NCI-H82 treated with DMSO at 0.1 percent for 48 hours (cell line): ENCODE data around the gene ICOSLG.
"Not testable (repeated sequence)": the region's sequence is repeated elsewhere in the genome, so short reads cannot be mapped to it uniquely, and the experiment has no call there.

Source experiments
- DNase-seq: peaks from one replicate; lab custom pipeline; 2025; ENCODE audit not compliant: unreplicated experiment; lab: John Stamatoyannopoulos, UW

Gene ICOSLG, protein sequence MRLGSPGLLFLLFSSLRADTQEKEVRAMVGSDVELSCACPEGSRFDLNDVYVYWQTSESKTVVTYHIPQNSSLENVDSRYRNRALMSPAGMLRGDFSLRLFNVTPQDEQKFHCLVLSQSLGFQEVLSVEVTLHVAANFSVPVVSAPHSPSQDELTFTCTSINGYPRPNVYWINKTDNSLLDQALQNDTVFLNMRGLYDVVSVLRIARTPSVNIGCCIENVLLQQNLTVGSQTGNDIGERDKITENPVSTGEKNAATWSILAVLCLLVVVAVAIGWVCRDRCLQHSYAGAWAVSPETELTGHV

DNA sequence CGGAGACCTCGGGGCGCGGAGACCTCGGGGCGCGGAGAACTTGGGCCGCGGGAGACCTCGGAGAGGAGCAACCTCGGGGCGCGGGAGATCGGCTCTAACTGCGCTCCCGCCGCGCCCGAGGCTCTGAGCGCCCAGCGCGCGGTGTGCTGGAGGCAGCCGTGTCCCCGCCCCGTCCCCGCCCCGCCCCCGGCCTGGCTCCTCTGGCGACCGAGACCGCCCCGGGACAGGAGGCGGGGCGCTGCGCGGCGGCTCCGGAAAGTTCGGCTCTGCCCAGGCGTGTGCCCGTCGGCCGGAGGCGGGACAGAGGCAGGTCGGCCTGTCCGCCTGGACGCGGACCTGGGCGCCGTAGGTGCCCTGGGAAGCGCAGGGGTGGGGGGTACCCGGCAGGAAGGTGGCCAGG is at the start of gene ICOSLG:
Gene ICOSLG (minus strand): TSS at position 102 of the 400 bp plus-strand sequence. CDS start 126 bp downstream, outside the sequence.
- not testable (repeated sequence) for DNase-seq

DNA sequence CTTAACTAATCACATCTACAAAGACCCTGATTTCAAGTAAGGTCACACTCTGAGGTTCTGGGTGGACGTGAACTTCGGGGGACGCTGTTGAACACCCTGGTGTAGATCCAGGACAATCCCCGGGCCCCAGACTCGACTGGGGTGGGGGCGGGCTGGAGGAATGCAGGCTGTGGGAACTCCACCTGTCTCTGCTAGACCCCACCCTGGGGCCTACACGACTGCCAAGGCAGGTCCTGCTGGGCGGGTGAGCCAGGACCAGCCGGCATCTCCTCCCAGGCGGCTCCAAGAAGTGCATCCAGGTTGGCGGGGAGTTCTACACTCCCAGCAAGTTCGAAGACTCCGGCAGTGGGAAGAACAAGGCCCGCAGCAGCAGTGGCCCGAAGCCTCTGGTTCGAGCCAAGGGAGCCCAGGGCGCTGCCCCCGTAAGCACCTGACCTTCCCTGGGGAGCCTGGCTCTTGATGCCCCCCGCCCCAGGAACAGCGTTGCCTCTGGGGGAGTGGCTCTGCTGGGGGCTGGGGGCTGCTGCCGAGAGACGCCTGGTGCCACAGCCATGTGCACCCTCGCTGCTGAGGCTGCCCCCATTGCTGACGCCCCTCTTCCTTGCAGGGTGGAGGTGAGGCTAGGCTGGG is 48.8 kb upstream of the ICOSLG start:
- no peak for DNase-seq

DNA sequence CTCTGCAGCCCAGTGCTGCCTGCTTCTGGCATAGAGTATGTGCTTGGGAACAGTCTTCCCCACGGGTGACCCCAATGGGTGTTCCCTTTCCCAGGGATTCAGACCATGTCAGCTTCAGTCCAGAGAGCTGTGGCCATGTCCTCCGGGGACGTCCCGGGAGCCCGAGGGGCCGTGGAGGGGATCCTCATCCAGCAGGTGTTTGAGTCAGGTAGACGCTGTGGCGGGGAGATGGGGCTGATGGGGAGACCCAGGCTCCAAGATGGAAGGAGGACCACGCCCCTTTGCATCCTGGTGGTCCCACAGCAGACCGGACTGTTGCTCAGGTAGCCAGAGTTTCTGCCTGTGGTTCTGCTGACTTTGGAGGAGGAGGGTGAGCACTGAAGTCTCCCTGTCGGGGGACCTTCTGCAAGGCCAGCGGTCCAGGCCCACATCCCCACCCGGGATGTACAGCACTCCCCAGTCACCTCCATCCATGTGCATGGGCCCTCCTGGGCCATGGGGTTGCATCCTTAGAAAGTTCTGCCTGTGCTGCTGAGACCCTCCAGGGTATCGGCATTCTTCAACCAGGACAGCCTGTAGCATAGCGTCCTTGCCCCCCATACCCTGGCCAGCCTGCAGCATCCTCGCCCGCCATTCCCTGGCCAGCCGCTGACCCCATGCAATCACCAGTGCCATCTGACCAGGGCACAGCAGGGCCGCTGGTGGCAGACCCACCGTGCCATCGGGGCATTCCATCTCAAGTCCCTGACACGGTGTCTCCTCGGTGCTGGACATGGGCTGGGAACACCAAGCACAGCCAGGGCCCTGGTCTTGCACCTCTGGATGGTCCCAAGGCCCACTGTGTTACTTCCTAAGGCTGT is 47.7 kb upstream of the ICOSLG start:
- no peak for DNase-seq

DNA sequence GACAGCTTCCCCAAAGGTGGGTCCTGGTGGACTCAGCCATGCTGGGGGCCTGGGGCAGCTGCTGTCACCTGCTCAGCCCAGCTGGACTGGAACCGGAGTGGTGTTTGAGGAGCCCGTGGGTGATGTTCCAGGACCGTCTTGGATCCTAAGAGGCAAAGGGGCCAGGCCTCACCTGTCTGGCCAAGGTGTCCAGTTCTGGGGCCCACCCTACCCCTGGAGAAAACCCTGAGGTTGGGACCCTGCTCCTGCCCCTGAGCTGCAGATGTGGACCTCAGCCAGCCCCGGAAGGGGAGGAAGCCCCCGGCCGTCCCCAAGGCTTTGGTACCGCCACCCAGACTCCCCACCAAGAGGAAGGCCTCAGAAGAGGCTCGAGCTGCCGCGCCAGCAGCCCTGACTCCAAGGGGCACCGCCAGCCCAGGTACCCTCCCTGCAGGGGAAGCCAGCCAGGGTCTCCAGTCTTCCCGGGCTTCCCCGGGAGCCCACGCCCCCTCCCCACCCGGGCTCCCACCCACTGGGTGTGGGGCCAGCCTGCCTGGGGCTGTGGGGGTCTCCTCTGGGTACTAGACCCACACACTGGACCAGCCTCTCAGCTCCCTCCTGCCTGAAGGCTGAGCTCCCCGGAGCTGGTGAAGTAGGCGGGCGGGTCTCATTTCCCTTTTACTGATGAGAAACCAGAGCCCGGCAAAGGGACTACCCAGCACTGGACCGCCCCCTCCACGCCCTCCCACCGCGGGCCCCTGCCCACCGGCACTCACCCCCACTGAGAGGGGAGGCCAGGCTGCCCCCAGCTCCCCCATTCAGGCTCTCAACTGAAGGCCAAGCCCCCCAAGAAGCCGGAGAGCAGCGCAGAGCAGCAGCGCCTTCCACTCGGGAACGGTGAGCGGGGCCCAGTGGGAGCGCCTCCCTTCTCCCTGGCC is 46.2 kb upstream of the ICOSLG start:
- DNase-seq: no peak

DNA sequence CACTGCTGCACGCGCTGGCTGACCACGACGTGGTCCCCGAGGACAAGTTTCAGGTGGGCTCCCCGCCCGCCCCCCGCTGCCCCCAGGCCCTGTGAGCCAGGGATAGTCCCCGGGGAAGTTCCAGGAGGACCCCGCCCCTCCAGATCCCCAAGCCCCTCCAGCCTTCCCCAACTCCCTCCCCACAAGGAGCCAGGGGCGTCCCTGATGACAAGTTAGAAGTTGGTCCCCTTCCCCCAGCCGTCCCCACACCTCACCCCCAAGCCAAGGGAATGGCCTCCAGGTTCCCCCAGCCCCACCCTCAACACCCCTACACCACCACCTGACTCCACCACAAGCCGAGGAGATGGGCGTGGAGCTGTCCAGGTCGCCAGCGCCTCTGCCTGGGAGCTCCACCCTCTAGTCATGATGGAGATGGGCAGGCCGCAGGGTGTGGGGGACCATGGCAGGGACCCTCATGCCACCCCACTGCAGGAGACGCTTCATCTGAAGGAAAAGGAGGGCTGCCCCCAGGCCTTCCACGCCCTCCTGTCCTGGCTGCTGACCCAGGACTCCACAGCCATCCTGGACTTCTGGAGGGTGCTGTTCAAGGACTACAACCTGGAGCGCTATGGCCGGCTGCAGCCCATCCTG is 45.5 kb upstream of the ICOSLG start:
- no peak for DNase-seq

DNA sequence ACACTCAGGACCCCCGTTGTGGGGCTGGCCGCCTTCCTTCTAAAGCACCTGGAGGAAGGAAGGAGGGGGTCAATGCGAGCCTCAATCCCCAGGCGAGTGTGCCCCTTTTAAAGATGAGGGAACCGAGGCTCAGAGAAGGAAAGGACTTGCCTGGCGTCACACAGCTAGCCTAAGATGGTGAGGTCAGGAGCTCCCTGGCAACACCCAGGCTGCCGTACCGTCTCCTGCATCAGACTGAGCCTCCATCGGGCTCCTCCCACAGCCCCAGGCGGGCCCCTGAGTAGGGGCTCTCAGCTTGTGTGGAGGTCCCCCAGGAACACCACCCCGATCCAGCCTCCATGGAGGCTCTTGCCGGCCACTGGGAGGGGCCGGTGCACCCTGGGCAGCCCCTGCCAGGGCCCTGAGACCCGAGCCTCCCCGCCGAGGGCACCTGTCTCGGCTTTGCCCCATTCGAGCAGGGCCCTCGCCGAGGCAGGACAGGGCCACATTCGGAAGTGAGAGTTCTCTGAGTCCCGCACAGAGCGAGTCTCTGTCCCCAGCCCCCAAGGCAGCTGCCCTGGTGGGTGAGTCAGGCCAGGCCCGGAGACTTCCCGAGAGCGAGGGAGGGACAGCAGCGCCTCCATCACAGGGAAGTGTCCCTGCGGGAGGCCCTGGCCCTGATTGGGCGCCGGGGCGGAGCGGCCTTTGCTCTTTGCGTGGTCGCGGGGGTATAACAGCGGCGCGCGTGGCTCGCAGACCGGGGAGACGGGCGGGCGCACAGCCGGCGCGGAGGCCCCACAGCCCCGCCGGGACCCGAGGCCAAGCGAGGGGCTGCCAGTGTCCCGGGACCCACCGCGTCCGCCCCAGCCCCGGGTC is 44.6 kb upstream of the ICOSLG start, which contains the start of gene AIRE:
Gene AIRE (plus strand): TSS at position 739 of the 855 bp plus-strand sequence. CDS start 131 bp downstream, outside the sequence.
- DNase-seq: no peak

DNA sequence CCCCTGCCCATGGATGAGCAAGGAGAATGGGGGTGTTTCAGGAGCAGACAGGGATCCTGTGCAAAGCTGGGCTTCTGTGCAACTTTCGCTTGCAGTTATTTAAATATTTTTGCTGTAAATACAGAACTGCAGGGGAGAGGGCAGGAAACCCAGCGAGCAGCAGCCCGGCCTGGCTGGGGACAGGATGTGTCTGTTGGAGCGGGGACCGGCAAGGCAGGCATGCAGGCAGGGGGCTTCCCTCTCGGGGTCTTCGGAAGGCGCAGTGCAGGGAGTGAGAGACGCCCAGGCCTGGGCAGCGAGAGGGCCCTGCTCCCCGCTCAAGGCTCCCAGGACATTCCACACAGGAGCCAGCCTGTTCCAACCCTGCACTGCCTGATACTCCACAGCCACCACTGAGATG is 43.2 kb upstream of the ICOSLG start:
- no peak for DNase-seq

DNA sequence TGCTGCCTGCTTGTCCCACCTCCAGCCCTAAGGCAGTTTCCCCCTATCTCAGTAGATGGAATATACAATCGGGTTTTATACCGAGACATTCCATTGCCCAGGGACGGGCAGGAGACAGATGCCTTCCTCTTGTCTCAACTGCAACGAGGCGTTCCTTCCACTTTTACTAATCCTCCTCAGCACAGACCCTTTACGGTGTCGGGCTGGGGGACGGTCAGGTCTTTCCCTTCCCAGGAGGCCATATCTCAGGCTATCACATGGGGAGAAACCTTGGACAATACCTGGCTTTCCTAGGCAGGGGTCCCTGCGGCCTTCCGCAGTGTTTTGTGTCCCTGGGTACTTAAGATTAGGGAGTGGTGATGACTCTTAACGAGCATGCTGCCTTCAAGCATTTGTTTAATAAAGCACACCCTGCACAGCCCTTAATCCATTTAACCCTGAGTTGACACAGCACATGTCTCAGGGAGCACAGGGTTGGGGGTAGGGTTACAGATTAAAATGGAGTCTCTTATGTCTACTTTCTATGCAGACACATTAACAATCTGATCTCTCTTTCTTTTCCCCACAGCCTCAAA is 42.6 kb upstream of the ICOSLG start:
- DNase-seq: peak; percentile 63

DNA sequence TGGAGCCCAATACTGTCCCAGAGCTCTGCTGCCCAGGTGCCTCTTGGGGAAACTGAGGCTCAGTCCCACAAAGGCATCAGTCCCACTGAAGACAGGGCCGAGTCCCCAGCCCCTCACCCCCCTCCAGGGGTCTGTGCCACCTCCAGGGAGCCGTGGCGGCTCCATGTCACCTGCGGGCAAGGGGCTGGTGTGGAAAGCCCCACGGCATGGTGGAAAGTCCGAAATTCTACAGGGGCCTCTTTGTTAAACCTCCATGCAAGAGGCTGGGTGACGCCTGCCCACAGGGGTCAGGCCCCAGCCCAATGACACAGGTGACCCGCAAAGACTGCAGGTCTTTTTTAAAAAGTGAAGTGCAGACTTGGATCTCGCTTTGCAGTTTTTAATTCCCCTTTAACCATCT is 41.6 kb upstream of the ICOSLG start:
- no peak for DNase-seq

DNA sequence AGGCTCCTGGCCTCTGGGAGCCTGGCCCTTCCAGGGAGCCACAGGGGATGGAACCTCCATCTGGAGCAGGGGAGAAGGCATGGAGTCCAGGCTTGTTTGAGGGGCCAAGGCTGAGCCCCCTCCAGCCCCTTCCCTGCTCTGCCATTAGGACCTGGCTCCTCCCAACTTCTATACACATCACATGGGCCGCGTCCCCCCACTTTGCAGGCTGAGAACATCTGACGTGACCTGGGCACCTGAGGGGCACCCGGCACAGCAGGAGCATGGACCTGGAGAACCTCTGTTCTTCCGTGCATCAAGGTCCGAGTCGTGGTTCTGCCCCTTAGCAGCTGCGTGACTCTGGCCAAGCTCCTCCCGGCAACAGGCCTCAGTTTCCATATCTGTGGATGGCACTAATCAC is 41.1 kb upstream of the ICOSLG start:
- no peak for DNase-seq

DNA sequence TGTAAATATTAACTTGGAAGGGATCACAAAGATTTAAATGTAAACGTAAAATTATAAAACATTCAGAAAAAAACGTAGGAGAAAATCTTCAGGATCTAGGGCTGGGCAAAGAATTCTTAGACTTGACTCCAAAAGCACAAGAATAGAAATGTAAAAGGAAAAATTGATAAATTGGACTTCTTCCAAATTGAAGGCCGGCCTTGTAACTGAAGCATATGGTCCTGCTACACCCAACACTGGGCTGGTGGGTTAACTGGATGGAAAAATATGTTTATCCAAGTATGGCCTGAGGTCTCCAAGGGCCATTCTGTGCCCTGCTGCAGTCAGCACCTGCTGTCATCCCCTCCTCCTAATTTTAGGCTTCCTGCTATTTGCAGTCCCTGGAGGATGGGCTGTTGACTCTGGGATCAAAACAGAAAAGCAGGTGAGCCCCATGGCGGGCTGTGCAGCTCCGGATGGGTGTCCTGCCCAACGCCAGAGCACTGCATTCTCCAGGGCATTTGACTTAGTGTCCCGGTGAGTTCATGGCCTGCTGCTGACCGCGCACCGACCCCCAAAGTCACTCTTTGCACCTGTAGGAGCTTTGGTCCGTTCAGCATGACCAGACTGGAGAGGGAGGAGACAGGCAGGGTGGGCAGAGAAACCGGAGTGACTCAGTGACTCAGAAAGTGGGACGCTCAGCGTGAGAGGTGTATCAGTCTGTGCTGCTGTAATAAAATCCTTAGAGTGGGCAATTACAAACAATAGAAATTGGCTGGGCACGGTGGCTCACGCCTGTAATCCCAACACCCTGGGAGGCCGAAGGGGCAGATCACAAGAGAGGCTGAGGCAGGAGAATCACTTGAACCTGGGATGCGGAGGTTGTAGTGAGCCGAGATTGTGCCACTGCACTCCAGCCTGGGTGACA is 38.9 kb upstream of the ICOSLG start:
- no peak for DNase-seq

DNA sequence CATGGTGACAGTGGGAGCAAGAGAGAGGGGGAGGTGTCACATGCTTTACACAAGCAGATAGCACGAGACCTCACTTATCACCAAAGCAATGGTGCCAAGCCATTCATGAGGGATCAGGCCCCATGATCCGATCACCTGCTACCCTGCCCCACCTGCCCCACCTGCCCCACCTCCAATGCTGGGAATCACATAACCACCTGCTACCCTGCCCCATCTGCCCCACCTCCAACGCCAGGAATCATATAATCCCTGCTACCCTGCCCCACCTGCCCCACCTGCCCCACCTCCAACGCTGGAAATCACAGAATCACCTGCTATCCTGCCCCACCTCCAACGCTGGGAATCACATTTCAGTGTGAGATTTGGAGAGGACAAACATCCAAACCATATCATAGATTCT is 34.3 kb upstream of the ICOSLG start:
- no peak for DNase-seq

DNA sequence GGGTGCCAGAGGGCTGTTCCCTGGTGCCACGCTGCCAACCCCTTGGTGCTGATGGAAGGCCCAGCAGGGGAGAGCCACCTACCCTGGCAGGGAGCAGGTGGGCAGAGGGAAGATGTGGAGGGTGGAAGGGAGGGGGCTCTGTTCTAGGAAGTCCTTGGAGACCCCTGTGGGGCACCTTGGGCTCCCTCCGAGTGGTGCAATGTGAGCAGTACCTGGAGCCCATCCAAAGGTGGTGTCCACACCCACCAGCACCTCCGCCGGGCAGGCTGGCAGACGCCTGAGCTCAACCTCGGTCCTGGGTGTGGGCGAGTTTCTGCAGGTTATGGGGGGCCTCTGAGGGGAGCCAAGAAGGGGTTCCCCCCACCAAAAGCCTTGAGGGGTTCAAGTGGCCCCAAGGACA is 32.3 kb upstream of the ICOSLG start:
- DNase-seq: no peak

DNA sequence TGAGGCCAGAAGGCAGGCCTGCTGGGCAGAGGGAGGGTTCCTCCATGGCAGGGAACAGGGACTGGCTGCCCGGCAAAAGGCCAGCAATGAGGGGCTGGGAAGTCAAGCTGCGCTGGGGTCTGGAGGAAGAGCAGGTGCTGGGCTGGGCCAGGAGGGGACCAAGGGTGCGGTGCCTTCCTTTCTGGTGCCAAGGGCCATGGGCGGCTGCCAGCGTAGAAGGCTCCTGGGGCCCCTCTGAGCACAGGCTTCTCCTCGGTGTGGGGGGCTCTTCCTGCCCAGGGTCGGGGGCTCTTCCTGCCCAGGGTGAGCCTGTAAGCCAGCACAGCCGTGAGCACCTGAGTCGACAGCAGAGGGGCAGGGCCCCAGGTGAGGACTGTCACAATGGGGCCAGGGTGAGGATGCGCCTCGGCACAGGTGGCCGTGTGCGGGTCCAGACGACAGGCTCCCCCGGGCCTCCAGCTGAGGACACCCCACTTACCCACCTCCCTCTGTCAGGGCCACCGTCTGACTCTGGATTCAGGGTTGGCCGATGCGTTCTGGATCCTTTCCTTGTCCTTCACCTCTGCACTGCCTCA is 31.6 kb upstream of the ICOSLG start:
- no peak for DNase-seq

DNA sequence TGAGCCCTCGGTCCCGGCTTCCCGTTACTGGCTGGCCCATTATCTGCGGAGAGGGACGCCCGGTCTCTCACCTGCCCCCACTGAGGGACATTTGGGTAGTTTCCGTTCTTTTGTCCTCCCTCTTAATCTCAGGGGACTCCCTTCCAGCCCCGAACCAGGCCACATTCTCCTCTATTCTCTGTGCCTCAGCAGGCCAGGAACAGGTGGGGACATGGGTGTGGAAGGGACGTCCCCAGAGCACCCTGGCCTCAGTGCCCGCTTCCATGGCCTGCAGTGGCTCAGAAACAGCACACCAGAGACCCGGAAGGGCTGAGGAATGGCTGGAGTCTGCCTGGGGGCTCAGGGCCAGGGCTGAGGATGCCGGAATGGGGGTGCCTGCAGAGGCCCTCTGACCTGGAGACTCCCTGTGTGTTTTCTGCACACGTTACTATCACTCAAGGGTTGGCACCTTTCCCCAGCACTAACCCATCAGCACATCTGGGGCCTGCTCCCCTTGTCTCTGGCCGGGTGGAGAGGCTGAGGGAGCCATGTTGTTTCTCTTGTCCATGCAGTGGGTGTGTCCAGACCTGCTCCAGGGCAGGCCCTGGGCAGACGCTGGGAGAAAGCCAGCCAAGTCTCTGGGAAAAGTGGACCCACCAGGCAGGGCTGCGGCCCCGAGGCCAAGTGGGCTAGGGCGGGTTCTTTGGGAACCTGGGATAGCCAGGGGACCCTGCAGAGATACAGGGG is 31.0 kb upstream of the ICOSLG start:
- DNase-seq: no peak

DNA sequence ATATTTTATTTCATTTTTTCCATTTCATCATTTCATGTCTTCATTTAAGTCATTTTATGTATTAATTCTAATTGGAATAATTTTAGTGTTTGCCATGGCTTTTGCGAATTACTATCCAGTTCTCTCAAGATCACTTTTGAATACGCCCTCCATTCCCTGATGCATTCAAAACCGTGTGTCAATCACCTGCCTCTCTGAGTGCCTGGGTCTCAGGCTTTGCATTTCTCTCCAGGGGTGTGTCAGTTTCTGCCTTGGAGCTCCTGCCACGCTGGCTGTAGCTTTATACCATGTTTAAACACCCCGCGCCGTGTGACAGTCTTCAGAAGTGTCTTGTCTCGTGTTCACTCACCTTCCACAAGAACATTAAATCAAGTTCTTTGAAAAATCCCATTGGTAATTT is 28.3 kb upstream of the ICOSLG start:
- no peak for DNase-seq

DNA sequence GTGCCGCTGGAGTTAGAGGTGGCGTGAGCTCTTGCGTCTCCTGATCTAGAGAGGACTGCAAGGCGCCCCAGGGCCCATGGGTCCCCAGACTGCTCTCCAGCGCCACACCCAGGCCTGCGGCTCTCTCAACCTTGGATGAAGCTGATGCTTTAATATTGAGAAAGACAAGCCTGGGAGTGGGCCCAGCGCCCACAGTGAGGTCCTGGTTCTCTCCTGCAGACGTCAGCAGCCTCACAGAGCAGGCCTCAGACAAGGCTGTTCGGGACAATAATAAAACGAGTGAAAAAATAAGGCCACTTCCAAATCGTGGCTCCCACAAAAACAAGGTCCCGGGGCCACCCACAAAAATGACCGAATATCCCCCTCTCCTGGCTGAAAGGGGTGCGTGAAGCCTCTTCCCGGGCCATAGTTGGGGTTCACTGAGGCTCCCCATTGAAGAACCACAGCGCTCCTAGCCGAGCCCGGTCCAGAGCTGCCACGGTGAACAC is 27.0 kb upstream of the ICOSLG start:
- no peak for DNase-seq
